IPS DF 6.9 (cell line): Measurements from ENCODE around the gene SHROOM1.
A peak's percentile ranks its signal among the peaks of the same experiment; 100 is the strongest.

Source experiments
- DNase-seq: peaks from one replicate; pipeline ENCODE4 v3.0.0-alpha.2; 2013; ENCODE audit warnings: low read depth, low spot score
- H3K27ac ChIP-seq: one replicate; pipeline ENCODE4 v1.5.1; 2013; ENCODE audit warnings: low read length, control low read depth
- H3K27me3 ChIP-seq: 2 replicates; pipeline ENCODE4 v1.6.1; 2013; ENCODE audit warnings: mild to moderate bottlenecking, low read length; ENCODE audit not compliant: control insufficient read depth, insufficient read depth
- H3K36me3 ChIP-seq: 2 replicates; pipeline ENCODE4 v1.6.1; 2013; ENCODE audit warnings: low read length; ENCODE audit not compliant: control insufficient read depth, insufficient read depth
- H3K4me1 ChIP-seq: 2 replicates; pipeline ENCODE4 v1.6.1; 2013; ENCODE audit warnings: low read length; ENCODE audit not compliant: control insufficient read depth, insufficient read depth
- H3K4me3 ChIP-seq: 2 replicates; pipeline ENCODE4 v1.5.1; 2013; ENCODE audit warnings: mild to moderate bottlenecking, low read length
- H3K9me3 ChIP-seq: 2 replicates; pipeline ENCODE4 v1.6.1; 2013; ENCODE audit warnings: low read length, inconsistent platforms; ENCODE audit not compliant: control insufficient read depth, insufficient read depth
- WGBS: extraction: QIAGEN DNeasy Blood & Tissue Kit; methylation state at CpG from one replicate; pipeline ENCODE4 v1.1.7; 2013; ENCODE audit warnings: mixed read lengths, missing lambda C conversion rate; ENCODE audit not compliant: insufficient read length, insufficient coverage; 5-methylcytosine and 5-hydroxymethylcytosine counted together

SHROOM1 gene

GRCh38 chr5:132825033-132825833, 5.2 kb downstream of the SHROOM1 start:
- no CpG with 5 or more reads among the region's 71 CpGs for WGBS
- DNase-seq: no peak
- no peaks in the 10 kb centered on the region for H3K36me3 ChIP-seq
- H3K9me3 ChIP-seq: no peaks in the 10 kb centered on the region
- peak overlapping the region; percentile 25; the same call in 1 of the 2 replicates for H3K4me3 ChIP-seq
- H3K27me3 ChIP-seq: peaks cover 23% of the 10 kb centered on the region
- no peak overlapping the region for H3K27ac ChIP-seq
- H3K4me1 ChIP-seq: peaks cover 4% of the 10 kb centered on the region

- DNase-seq: no peak
- Histone ChIP-seq H3K27me3 (peaks cover 19% of the 10 kb centered on the region; the same call in 1 of the 2 replicates), H3K4me1 (peaks cover 4% of the 10 kb centered on the region), H3K9me3 (no peaks in the 10 kb centered on the region), H3K27ac (no peak overlapping the region), H3K4me3 (no peak overlapping the region), H3K36me3 (no peaks in the 10 kb centered on the region)
- no CpG with 5 or more reads among the region's 3 CpGs for WGBS
Observed at GRCh38 chr5:132824426-132824825, 6.0 kb downstream of the SHROOM1 start.

- Histone ChIP-seq H3K4me3 (peak overlapping the region; percentile 6; the same call in 1 of the 2 replicates), H3K27me3 (peaks cover 12% of the 10 kb centered on the region; the same call in 1 of the 2 replicates)
- WGBS: no CpG with 5 or more reads among the region's 7 CpGs
Observed at GRCh38 chr5:132823481-132824050, 6.9 kb downstream of the SHROOM1 start.

GRCh38 chr5:132822650-132823480, 7.6 kb downstream of the SHROOM1 start:
- no CpG with 5 or more reads among the region's 68 CpGs for WGBS
- no peak for DNase-seq
- Histone ChIP-seq H3K27ac (no peak overlapping the region), H3K36me3 (no peaks in the 10 kb centered on the region), H3K4me3 (peak overlapping the region; percentile 15; the same call in 1 of the 2 replicates), H3K27me3 (peaks cover 12% of the 10 kb centered on the region; the same call in 1 of the 2 replicates), H3K4me1 (peaks cover 4% of the 10 kb centered on the region), H3K9me3 (no peaks in the 10 kb centered on the region)

More at GRCh38 chr5:132823481-132824050, 6.9 kb downstream of the SHROOM1 start:
- Histone ChIP-seq H3K36me3 (no peaks in the 10 kb centered on the region), H3K9me3 (no peaks in the 10 kb centered on the region), H3K27ac (no peak overlapping the region), H3K4me1 (peaks cover 4% of the 10 kb centered on the region)
- DNase-seq: no peak

DNA sequence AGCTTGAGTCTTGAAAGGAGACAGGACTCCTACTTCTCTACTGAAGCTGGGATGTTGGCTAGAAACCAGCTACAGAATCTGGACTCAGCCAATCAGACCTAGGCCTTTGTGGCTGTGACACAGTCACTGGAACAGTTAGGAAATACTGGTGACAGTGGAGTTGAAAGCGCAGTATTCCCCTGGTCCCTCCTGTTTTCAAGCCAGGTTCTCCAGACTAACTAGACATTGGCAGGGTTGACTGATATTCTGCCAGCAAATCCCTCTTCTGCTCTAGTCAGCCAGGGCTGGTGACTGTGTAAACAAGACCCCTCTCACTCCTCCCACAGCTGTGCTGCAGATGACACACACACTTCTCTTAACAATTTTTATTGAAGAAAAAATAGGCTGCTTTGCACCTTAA, 8.7 kb downstream of the SHROOM1 start:
- no peaks in the 10 kb centered on the region for H3K9me3 ChIP-seq
- H3K27ac ChIP-seq: no peak overlapping the region
- H3K4me3 ChIP-seq: no peak overlapping the region
- WGBS: no CpG with 5 or more reads among the region's 1 CpG
- H3K27me3 ChIP-seq: peaks cover 11% of the 10 kb centered on the region; the same call in 1 of the 2 replicates
- peaks cover 4% of the 10 kb centered on the region for H3K4me1 ChIP-seq
- DNase-seq: no peak
- no peaks in the 10 kb centered on the region for H3K36me3 ChIP-seq

- DNase-seq: no peak
- WGBS: no CpG with 5 or more reads among the region's 3 CpGs
- Histone ChIP-seq H3K27ac (no peak overlapping the region), H3K4me3 (no peak overlapping the region), H3K27me3 (peaks cover 10% of the 10 kb centered on the region; the same call in 1 of the 2 replicates), H3K36me3 (no peaks in the 10 kb centered on the region), H3K4me1 (peaks cover 4% of the 10 kb centered on the region), H3K9me3 (no peaks in the 10 kb centered on the region)
Observed at GRCh38 chr5:132821350-132821749, 9.1 kb downstream of the SHROOM1 start.

GRCh38 chr5:132820162-132820754, 10.2 kb downstream of the SHROOM1 start:
- Histone ChIP-seq H3K27ac (no peak overlapping the region), H3K4me1 (peaks cover 4% of the 10 kb centered on the region), H3K27me3 (peaks cover 10% of the 10 kb centered on the region; the same call in 1 of the 2 replicates), H3K9me3 (no peaks in the 10 kb centered on the region), H3K36me3 (no peaks in the 10 kb centered on the region), H3K4me3 (no peak overlapping the region)
- no CpG with 5 or more reads among the region's 15 CpGs for WGBS
- no peak for DNase-seq

DNA sequence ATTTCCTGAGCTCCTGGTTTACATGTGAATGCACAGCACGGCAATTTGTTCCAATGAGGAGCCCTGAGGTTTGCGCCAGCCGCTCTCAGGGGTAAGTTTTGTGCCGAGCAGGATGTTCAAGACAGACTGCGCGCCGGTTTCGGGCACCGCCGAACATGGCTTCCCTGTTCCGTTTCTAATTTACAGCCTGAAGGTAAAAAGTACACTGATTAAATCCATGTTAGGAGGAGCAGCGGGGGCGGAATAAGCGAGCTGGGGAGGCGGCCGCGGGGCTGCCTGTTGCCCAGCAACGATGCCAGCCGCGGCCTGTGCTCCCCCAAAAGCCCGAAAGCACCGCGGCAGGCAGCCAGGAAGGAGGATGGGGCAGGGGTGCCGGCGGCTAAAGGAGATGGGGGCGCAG, 11.0 kb downstream of the SHROOM1 start:
- no peaks in the 10 kb centered on the region for H3K36me3 ChIP-seq
- WGBS: no CpG with 5 or more reads among the region's 26 CpGs
- peaks cover 6% of the 10 kb centered on the region for H3K4me1 ChIP-seq
- peaks cover 13% of the 10 kb centered on the region; the same call in 1 of the 2 replicates for H3K27me3 ChIP-seq
- H3K27ac ChIP-seq: no peak overlapping the region
- no peaks in the 10 kb centered on the region for H3K9me3 ChIP-seq
- no peak overlapping the region for H3K4me3 ChIP-seq
- DNase-seq: no peak

DNA sequence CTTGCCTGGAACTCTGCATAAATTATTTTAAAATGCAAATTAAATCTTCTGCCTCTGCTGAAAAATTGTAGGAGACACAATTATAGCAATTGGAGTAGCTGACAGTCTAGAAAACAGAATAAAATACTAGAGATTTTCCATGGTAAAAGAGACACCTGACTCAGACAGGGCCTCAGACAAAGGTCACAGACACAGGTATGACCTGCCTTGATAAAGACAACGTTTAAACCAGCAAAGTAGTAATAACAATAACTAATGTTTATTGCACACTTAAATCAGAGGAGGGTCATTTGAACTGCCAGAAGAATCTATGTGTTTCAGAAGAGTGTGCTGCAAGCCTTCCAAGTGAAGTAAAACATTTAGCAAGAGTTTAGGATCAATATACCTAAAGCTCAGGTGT, 13.4 kb downstream of the SHROOM1 start:
- Histone ChIP-seq H3K4me1 (peaks cover 4% of the 10 kb centered on the region; the same call in 1 of the 2 replicates), H3K27me3 (peaks cover 31% of the 10 kb centered on the region), H3K36me3 (no peaks in the 10 kb centered on the region), H3K27ac (no peak overlapping the region), H3K9me3 (no peaks in the 10 kb centered on the region), H3K4me3 (no peak overlapping the region)
- no CpG with 5 or more reads among the region's 1 CpG for WGBS
- DNase-seq: no peak

DNA sequence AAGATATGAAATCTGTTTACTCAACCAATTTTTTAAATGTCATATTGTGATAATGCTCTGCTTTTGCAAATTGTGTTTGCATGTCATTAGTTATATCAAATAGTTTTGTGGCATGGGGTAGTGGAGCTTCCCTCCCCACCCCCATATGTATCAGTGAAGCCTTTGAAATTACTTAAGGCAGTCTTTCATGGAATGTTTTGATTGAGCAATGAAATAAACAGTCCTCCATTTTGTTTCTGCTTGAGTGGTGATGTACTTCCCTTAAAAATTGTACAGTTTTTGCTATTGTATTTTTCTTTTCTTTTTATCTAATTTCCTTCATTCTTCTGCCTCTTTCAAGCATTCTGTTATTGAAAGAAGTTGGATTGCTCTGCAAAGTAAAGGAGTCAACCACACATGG, 13.9 kb downstream of the SHROOM1 start:
- H3K9me3 ChIP-seq: no peaks in the 10 kb centered on the region
- no peak for DNase-seq
- no peaks in the 10 kb centered on the region for H3K36me3 ChIP-seq
- H3K4me3 ChIP-seq: no peak overlapping the region
- peaks cover 4% of the 10 kb centered on the region; the same call in 1 of the 2 replicates for H3K4me1 ChIP-seq
- no peak overlapping the region for H3K27ac ChIP-seq
- H3K27me3 ChIP-seq: peaks cover 35% of the 10 kb centered on the region
